Panc1 (cell line): ENCODE measurements around the gene C4orf33. TPM values are rescaled to one million over a fixed set of nuclear protein-coding genes. Genes with fewer than 3 reads are reported as not detected.

Experiments used
- ATAC-seq: fragments of 200-7000 bp; cut with Tn5 transposase; 2 replicates; pipeline ENCODE4 v1.9.1; 2020; ENCODE audit warnings: mild to moderate bottlenecking, moderate library complexity
- BruUV-seq: library from RNA; stranded (reverse); fragments of 400-500 nt; replicated peaks from 2 replicates; lab custom pipeline; 2021; lab: Mats Ljungman, UMichigan
- CTCF ChIA-PET: fragments of 300-600 bp; sonication (Branson Sonifier 250); formaldehyde crosslinking; loops from one replicate; lab custom pipeline; 2022; ENCODE audit warnings: antibody characterized with exemption; lab: Charles Lee
- POLR2A ChIA-PET: fragments of 300-600 bp; sonication (Branson Sonifier 250); formaldehyde crosslinking; loops from one replicate; lab custom pipeline; 2022; ENCODE audit warnings: antibody characterized with exemption; lab: Charles Lee
- DNase-seq: peaks from one replicate; pipeline ENCODE4 v3.0.0-alpha.2; 2010; ENCODE audit warnings: low read depth, low spot score
- H3K27ac ChIP-seq: 2 replicates; pipeline ENCODE4 v1.5.1; 2011; ENCODE audit warnings: mild to moderate bottlenecking, low read length, inconsistent platforms
- H3K27me3 ChIP-seq: fragments of 200-500 bp; sonication (Bioruptor generic); 2 replicates; pipeline ENCODE4 v1.6.0; 2014; ENCODE audit warnings: low read length, inconsistent platforms; ENCODE audit not compliant: control insufficient read depth, insufficient read depth
- H3K36me3 ChIP-seq: fragments of 200-500 bp; sonication (Bioruptor generic); 2 replicates; pipeline ENCODE4 v1.5.1; 2014; ENCODE audit warnings: inconsistent platforms, mild to moderate bottlenecking, low read length, moderate library complexity; ENCODE audit not compliant: control insufficient read depth, insufficient read depth
- H3K4me1 ChIP-seq: 2 replicates; pipeline ENCODE4 v1.5.1; 2011; ENCODE audit warnings: inconsistent platforms, mild to moderate bottlenecking, low read length, moderate library complexity; ENCODE audit not compliant: control insufficient read depth, insufficient read depth
- H3K4me3 ChIP-seq, 2 experiments: 2 replicates each; pipeline ENCODE4 v1.5.1; 2011 to 2012; ENCODE audit warnings: low read depth in 2 of 2, low read length in 2 of 2, mild to moderate bottlenecking in 2 of 2, inconsistent platforms in 1 of 2, moderate library complexity in 1 of 2
- H3K9me3 ChIP-seq: fragments of 200-500 bp; sonication (Bioruptor generic); 2 replicates; pipeline ENCODE4 v1.5.1; 2014; ENCODE audit warnings: low read depth, mild to moderate bottlenecking, inconsistent platforms, low read length, moderate library complexity; ENCODE audit not compliant: control insufficient read depth, insufficient read depth
- CTCF ChIP-seq: fragments of 450-650 bp; IDR thresholded peaks from 2 replicates; pipeline ENCODE4 v1.5.1; 2017; ENCODE audit warnings: mild to moderate bottlenecking
- POLR2AphosphoS5 ChIP-seq: IDR thresholded peaks from 2 replicates; pipeline ENCODE4 v1.6.1; 2012; ENCODE audit warnings: mild to moderate bottlenecking, low read depth, low read length, moderate library complexity
- REST ChIP-seq, 2 experiments: IDR thresholded peaks; 2 replicates each; pipeline ENCODE4 v1.6.1; 2011 to 2012; ENCODE audit warnings: low read depth in 2 of 2, control low read depth in 1 of 2, low read length in 1 of 2, mild to moderate bottlenecking in 1 of 2, moderate library complexity in 1 of 2; ENCODE audit not compliant: insufficient read depth in 1 of 2
- SIN3A ChIP-seq: IDR thresholded peaks from 2 replicates; pipeline ENCODE4 v1.6.1; 2012; ENCODE audit warnings: low read depth, mild to moderate bottlenecking, low read length, moderate library complexity, borderline replicate concordance; ENCODE audit not compliant: insufficient read depth
- TCF7L2 ChIP-seq: IDR thresholded peaks from 2 replicates; pipeline ENCODE4 v1.6.1; 2011; ENCODE audit warnings: mild to moderate bottlenecking, low read depth, low read length, inconsistent platforms
- in situ Hi-C: cut with HindIII; loops from 2 replicates; pipeline ENCODE4 v1.10.0; 2016; ENCODE audit warnings: low sequenced_read_pairs, low pct_unique_long_range_greater_than_20kb
- intact Hi-C: fragments of 100-400 bp; cut with micrococcal nuclease; formaldehyde crosslinking; loops from one replicate; pipeline ENCODE4 v1.10.0; 2022; ENCODE audit not compliant: unreplicated experiment
- total RNA-seq: library from RNA; stranded (reverse); gene quantifications from one replicate; pipeline ENCODE4 v1.2.1, GENCODE V29; 2021; ENCODE audit not compliant: unreplicated experiment

Gene C4orf33
- total RNA-seq, 1 experiment from 2014 or later: 11.4 TPM

- ChIA-PET CTCF (no interaction called here), POLR2A (no interaction called here)
- DNase-seq (no peak), ATAC-seq (no peak)
- no TSS peak for BruUV-seq
- Histone ChIP-seq H3K27me3 (no peaks in the 10 kb centered on the region; the same call in 1 of the 2 replicates), H3K27ac (no peak overlapping the region), H3K4me1 (no peaks in the 10 kb centered on the region), H3K36me3 (no peaks in the 10 kb centered on the region), H3K4me3 (no peak overlapping the region), H3K9me3 (no peaks in the 10 kb centered on the region)
- in situ Hi-C loops: no loop called here
- TF ChIP-seq TCF7L2: no peak
- no peak for TF ChIP-seq CTCF
- TF ChIP-seq POLR2AphosphoS5: no peak
- TF ChIP-seq SIN3A: no peak
- no peak for TF ChIP-seq REST (IDR thresholded peaks at IDR 0.05; ENCODE audit: insufficient read depth in 1 of 2, low read depth in 2 of 2, low read length in 1 of 2)
- intact Hi-C loops: no loop called here
These were observed 66.5 kb downstream of the C4orf33 start for GRCh38 chr4:129162450-129162849.

- H3K27ac ChIP-seq: no peak overlapping the region
- CTCF ChIA-PET: no interaction called here
- in situ Hi-C loops (no loop called here), intact Hi-C loops (no loop called here)
- POLR2A ChIA-PET: no interaction called here
- TF ChIP-seq TCF7L2 (no peak), CTCF (no peak), REST (IDR thresholded peaks at IDR 0.05; ENCODE audit: insufficient read depth in 1 of 2, low read depth in 2 of 2, low read length in 1 of 2) (no peak), SIN3A (no peak)
- no peaks in the 10 kb centered on the region for H3K4me1 ChIP-seq
- DNase-seq: no peak
- H3K9me3 ChIP-seq: no peaks in the 10 kb centered on the region
- no peak for ATAC-seq
- no peaks in the 10 kb centered on the region; the same call in 1 of the 2 replicates for H3K27me3 ChIP-seq
- no TSS peak for BruUV-seq
- H3K4me3 ChIP-seq: no peak overlapping the region
- no peaks in the 10 kb centered on the region for H3K36me3 ChIP-seq
These were observed 67.5 kb downstream of the C4orf33 start for GRCh38 chr4:129163427-129163826.
